BE2C (cell line): ENCODE measurements around the gene HTRA1.

Experiments
- DNase-seq: peaks from one replicate; pipeline ENCODE4 v3.0.0-alpha.2; 2020
- H3K27me3 ChIP-seq: fragments of 250-450 bp; sonication (Bioruptor Pico); 2 replicates; pipeline ENCODE4 v1.5.1; 2020; ENCODE audit warnings: mild to moderate bottlenecking
- H3K36me3 ChIP-seq: fragments of 250-450 bp; sonication (Bioruptor Pico); 2 replicates; pipeline ENCODE4 v1.5.1; 2020; ENCODE audit warnings: mild to moderate bottlenecking
- H3K4me1 ChIP-seq: fragments of 250-450 bp; sonication (Bioruptor Pico); 2 replicates; pipeline ENCODE4 v1.5.1; 2020
- H3K4me3 ChIP-seq: 2 replicates; pipeline ENCODE4 v1.5.1; 2011; ENCODE audit warnings: low read depth, low read length
- H3K9me3 ChIP-seq: fragments of 250-450 bp; sonication (Bioruptor Pico); 2 replicates; pipeline ENCODE4 v1.5.1; 2020
- TF ChIP-seq, protein P1 (sequence below): IDR thresholded peaks from 2 replicates; pipeline ENCODE4 v1.5.1; 2012; ENCODE audit warnings: mild to moderate bottlenecking, low read depth, low read length

The HTRA1 gene

DNA sequence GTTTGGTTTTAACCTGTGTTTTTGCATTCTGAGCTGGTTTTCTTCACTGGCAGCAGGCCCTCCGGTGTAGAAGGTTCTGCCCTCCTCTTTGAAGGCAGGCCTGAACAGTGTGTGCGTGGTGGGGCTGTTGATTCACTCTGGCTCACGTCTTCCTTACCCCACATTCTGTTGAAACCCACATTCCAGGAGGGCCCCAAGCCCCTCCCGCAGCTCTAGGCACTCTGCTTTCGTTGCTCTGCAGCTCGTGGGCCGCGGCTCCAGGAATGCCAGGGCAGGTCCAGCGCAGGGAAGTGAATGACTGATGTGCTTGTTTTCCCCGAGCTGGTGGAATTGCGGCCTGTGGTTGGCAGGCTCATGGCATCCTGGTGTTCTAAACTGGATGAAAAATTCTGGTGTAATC lies 49.0 kb downstream of the HTRA1 start:
- Histone ChIP-seq H3K36me3 (no peaks in the 10 kb centered on the region), H3K27me3 (no peaks in the 10 kb centered on the region), H3K9me3 (no peaks in the 10 kb centered on the region), H3K4me3 (no peak overlapping the region), H3K4me1 (no peaks in the 10 kb centered on the region)
- TF ChIP-seq, protein P1, sequence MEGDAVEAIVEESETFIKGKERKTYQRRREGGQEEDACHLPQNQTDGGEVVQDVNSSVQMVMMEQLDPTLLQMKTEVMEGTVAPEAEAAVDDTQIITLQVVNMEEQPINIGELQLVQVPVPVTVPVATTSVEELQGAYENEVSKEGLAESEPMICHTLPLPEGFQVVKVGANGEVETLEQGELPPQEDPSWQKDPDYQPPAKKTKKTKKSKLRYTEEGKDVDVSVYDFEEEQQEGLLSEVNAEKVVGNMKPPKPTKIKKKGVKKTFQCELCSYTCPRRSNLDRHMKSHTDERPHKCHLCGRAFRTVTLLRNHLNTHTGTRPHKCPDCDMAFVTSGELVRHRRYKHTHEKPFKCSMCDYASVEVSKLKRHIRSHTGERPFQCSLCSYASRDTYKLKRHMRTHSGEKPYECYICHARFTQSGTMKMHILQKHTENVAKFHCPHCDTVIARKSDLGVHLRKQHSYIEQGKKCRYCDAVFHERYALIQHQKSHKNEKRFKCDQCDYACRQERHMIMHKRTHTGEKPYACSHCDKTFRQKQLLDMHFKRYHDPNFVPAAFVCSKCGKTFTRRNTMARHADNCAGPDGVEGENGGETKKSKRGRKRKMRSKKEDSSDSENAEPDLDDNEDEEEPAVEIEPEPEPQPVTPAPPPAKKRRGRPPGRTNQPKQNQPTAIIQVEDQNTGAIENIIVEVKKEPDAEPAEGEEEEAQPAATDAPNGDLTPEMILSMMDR = no peak
- no peak for DNase-seq

DNA sequence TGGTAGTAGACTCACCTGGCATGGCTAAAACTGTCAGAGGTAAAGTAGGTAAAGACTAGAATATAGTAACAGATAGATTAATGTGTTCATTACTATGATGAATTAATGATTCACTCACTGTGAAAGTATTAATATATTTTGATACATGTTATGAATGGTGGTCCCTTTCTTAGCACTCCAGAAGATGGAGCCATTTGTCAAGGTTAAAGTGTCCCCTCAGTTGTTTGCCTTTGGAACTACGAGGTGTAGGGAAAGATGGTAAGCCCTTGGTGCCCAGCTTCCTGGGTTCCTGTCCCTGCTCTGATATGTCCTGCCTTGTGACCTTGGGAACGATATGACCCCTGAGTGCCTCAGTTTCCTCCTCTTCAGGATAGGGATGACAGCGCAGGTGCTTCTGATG lies 49.4 kb downstream of the HTRA1 start:
- H3K4me3 ChIP-seq = no peak overlapping the region
- no peak for DNase-seq
- no peaks in the 10 kb centered on the region for H3K27me3 ChIP-seq
- TF ChIP-seq, protein P1 = no peak
- no peaks in the 10 kb centered on the region for H3K4me1 ChIP-seq
- no peaks in the 10 kb centered on the region for H3K9me3 ChIP-seq
- H3K36me3 ChIP-seq = no peaks in the 10 kb centered on the region

DNA sequence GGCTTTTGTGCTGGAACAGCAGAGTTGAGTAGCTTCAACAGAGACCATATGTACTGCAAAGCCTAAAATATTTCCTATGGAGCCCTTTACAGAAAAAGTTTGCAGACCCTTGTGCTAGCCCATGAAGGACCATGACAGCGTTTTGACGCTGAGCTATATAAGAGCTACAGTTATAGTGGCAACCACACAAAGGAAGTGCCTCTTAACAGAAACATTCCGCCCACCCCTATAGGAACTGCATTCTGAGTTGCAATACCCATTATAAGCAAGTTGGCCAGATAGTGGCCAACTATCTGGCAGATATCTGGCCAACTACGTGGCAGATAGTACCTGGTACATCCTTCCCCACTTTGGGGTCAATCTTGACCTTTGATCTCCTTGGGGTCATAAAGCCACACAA lies 51.7 kb downstream of the HTRA1 start:
- H3K4me3 ChIP-seq = no peak overlapping the region
- H3K4me1 ChIP-seq = no peaks in the 10 kb centered on the region
- no peak for DNase-seq
- H3K36me3 ChIP-seq = no peaks in the 10 kb centered on the region
- no peaks in the 10 kb centered on the region for H3K27me3 ChIP-seq
- no peaks in the 10 kb centered on the region for H3K9me3 ChIP-seq
- TF ChIP-seq, protein P1 = no peak

DNA sequence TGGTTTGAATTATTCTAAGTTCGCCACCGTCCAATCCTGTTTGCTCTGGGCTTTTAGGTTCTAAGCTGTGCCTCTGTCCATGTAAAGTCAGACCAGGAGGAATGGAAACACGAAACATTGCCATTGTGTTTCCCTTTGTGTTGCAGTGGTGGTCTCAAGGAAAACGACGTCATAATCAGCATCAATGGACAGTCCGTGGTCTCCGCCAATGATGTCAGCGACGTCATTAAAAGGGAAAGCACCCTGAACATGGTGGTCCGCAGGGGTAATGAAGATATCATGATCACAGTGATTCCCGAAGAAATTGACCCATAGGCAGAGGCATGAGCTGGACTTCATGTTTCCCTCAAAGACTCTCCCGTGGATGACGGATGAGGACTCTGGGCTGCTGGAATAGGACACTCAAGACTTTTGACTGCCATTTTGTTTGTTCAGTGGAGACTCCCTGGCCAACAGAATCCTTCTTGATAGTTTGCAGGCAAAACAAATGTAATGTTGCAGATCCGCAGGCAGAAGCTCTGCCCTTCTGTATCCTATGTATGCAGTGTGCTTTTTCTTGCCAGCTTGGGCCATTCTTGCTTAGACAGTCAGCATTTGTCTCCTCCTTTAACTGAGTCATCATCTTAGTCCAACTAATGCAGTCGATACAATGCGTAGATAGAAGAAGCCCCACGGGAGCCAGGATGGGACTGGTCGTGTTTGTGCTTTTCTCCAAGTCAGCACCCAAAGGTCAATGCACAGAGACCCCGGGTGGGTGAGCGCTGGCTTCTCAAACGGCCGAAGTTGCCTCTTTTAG lies 52.9 kb downstream of the HTRA1 start:
- H3K36me3 ChIP-seq = no peaks in the 10 kb centered on the region
- H3K4me3 ChIP-seq = no peak overlapping the region
- DNase-seq = no peak
- TF ChIP-seq, protein P1 = no peak
- no peaks in the 10 kb centered on the region for H3K4me1 ChIP-seq
- H3K9me3 ChIP-seq = no peaks in the 10 kb centered on the region
- no peaks in the 10 kb centered on the region for H3K27me3 ChIP-seq

DNA sequence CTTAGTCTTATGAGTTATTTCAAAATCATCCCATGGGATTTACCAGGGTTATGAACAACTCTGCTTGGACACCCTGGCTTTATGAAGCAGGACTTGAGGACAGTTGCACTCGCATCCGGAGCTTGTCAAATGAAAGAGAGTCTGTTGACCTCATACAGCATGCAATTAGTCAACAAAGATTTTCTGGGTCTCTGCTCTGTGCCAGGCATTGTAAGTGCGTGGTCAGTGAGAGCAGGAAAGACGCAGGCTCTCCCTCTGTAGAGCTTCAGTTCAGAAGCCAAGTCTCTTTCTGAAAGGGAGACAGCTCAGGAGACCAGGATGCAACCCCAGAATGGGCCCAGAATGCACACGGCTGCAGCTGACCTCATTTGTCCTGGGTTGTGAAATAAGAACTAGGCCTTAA lies 53.7 kb downstream of the HTRA1 start:
- Histone ChIP-seq H3K27me3 (no peaks in the 10 kb centered on the region), H3K4me3 (no peak overlapping the region), H3K36me3 (no peaks in the 10 kb centered on the region), H3K4me1 (no peaks in the 10 kb centered on the region), H3K9me3 (no peaks in the 10 kb centered on the region)
- no peak for DNase-seq
- TF ChIP-seq, protein P1 = no peak

DNA sequence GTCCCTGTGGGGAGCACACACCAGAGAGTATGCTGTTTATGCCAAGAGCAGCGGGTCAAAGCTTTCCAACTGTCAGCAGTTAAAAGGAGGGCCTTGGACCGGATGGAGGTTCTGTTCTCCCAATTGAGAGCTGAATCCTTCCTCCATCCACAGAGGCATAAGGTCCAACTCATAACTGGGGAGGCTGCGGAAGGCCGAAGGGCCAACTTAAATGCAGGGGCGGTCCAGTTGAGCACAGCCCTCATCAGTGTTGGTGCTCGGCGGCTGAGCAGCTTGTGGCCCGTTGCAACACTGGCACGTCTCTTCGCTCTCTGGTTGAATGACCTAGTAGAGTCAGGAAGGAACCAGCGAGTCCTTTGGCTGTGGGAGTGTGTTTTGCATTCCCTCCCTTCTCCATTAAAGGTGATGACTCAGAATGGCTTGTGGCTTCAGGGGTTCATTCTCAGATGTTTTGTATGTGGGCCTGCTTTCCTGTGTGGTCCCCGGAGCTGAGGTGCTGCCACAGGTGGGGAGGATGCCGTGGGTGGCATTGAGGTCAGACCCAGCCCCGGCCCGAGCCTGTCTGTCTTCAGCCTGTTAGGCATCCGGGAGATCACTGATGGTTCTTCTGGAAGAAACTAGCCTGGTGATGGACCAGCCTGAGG lies 54.4 kb downstream of the HTRA1 start:
- H3K9me3 ChIP-seq = no peaks in the 10 kb centered on the region
- H3K27me3 ChIP-seq = no peaks in the 10 kb centered on the region
- no peaks in the 10 kb centered on the region for H3K36me3 ChIP-seq
- H3K4me3 ChIP-seq = no peak overlapping the region
- no peak for DNase-seq
- no peaks in the 10 kb centered on the region for H3K4me1 ChIP-seq
- TF ChIP-seq, protein P1 = no peak
